Measurements from ENCODE around the gene TTC9C. TPM values are rescaled to one million over a fixed set of nuclear protein-coding genes. Genes with fewer than 3 reads are reported as not detected.
"Not testable (repeated sequence)": the region's sequence is repeated elsewhere in the genome, so short reads cannot be mapped to it uniquely, and the experiment has no call there.

TTC9C gene
- total RNA-seq, 1 donor: 30.4 TPM

- no peak for DNase-seq (ENCODE audit: low read depth in 2 of 3, low spot score in 2 of 3)
Measured at GRCh38 chr11:62747475-62748160, 19.3 kb downstream of the TTC9C start.

GRCh38 chr11:62749931-62750330, 21.6 kb downstream of the TTC9C start:
- not testable (repeated sequence) for DNase-seq (ENCODE audit: low read depth in 2 of 3, low spot score in 2 of 3)

DNA sequence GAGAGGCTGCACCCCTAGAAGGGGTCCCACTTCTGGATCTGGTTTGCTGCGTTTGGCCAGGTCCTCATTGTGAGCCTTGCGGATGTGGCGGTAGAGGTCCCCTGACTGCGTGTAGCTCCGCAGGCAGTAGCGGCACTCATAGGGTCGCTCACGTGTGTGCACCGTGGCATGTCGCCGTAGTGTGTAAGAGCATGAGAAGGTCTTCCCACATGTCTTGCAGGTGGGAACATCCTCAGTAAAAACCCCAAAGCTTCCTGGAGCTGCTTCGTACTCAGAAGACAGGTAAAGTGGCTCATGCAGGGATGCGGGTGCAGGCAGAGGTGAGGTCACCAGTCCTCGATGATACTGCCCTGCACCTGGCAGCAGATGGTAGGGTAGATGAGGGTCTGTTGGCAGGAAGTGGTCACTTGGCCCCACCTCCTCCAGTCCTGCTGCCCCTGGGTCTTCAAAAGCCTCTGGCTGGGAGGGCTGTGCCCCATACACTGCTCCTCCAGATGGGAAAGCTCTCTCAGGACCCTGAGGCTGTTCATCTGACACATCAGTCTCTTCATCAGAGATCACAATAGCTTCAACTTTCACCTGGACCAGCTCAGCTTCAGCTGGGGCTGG, 24.0 kb downstream of the TTC9C start:
- DNase-seq (ENCODE audit: low read depth in 2 of 3, low spot score in 2 of 3): no peak

- no peak for DNase-seq (ENCODE audit: low read depth in 2 of 3, low spot score in 2 of 3)
Measured at GRCh38 chr11:62752994-62753735, 24.9 kb downstream of the TTC9C start.

- peak; percentile 92 to 99 (median 99) for DNase-seq (ENCODE audit: low read depth in 2 of 3, low spot score in 2 of 3)
Measured at GRCh38 chr11:62753736-62754603, 25.7 kb downstream of the TTC9C start, which contains the start of gene ZBTB3. TSS of gene ZBTB3 (minus strand) at chr11:62754160. CDS start at chr11:62753664, 496 bp downstream.

DNA sequence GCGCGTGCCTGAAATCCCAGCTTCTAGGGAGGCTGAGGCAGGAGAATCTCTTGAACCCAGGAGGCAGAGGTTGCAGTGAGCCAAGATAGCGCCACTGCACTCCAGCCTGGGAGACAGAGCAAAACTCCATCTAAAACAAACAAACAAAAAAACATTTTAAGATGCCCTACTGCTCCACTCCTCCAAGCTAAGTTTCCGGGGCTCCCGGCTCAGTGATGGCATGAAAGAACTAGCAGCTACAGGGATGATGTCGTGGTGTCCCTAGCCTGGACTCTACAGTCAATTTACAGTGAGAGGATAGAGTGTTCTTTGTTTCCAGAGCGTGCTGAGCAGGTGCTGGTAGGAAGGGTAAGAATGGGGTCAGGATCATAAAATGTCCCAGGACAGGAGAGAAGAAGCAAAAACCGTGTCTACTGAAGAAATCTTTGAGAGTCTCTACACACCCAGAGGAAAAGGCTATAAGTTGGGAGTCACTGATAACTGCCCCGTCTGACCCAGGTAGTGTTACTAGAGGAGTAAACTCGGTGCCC, 26.9 kb downstream of the TTC9C start:
- no peak for DNase-seq (ENCODE audit: low read depth in 2 of 3, low spot score in 2 of 3)

- no peak for DNase-seq (ENCODE audit: low read depth in 2 of 3, low spot score in 2 of 3)
Measured at GRCh38 chr11:62757846-62758788, 29.8 kb downstream of the TTC9C start.

DNA sequence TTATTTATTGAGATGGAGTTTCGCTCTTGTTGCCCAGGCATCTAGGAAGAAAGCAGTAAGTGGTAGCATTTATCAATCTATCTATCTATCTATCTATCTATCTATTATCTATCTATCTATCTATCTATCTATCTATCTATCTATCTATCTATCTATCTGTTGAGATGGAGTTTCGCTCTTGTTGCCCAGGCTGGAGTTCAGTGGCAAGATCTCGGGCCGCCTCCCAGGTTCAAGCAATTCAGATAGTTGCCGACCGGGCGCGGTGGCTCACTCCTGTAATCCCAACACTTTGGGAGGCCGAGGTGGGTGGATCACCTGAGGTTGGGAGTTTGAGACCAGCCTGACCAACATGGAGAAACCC, 32.6 kb downstream of the TTC9C start:
- not testable (repeated sequence) for DNase-seq (ENCODE audit: low read depth in 2 of 3, low spot score in 2 of 3)

DNA sequence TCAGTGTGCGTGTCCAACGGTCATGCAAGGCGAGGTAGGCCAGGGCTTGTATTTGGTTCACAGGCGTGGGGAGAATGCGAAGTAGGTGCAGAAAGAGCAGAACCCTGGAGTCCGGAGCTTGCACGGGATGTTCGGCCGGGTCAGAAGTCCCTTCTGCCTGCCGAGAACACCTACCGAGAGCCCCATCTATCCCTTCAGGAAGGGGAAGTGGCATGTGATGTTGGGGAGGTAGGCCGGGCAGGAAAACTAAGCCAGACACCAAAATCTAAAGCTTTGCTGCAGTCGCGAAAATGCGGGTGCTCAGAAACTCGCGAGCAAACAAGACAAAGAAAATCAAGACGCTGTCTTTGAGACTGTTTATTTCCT, 42.5 kb downstream of the TTC9C start:
- peak in 1 of 3 donors; percentile 15 for DNase-seq (ENCODE audit: low read depth in 2 of 3, low spot score in 2 of 3)

DNA sequence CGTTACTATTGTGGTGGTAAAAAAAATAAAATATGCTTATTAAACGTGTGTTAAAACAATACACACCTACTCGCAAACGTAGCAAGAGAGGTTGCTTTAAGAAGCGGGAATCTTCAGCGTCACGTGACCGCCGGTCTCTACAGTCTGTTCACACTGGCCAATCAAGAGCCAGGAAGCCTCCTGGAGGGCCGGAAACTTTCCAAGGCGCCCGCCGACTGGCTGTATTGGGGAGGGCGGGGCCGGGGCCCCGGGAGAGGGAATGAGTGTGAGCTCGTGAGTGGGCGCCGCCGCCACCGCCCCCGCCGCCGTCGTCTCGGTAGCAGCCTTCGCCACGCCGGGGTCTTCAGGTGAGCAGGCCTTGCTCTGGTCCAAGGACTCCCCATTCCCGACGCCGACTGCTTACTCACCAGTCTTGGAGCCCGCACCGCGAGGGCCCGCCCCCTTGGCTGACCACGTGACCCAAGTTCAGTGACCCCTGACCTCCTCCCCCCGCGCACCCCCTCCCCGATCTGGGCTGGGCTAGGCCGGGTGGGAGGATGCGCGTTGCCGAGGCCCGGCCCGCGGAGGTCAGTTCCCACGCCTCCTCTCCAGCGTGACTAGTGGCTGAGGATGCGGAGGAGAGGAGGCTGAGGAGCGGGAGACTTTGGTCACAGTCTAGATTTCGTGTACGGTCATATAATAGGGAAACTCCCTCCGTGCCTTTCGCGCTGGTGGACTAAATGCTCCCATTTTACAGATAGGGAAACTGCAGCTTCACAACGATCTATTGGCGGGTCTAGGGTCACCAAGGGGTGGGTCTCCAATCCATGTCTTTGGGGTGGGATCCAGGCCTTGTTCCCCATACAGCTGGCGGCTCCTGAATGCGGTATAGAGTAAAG, 43.1 kb downstream of the TTC9C start, which contains the start of gene TAF6L:
Gene TAF6L, plus strand, starts transcription at position 253 of the 878 bp plus-strand sequence. CDS start 4,388 bp downstream, outside the sequence.
- peak; percentile 75 to 91 (median 89) for DNase-seq (ENCODE audit: low read depth in 2 of 3, low spot score in 2 of 3)

- no peak for DNase-seq (ENCODE audit: low read depth in 2 of 3, low spot score in 2 of 3)
Measured at GRCh38 chr11:62774407-62774806, 46.1 kb downstream of the TTC9C start.

DNA sequence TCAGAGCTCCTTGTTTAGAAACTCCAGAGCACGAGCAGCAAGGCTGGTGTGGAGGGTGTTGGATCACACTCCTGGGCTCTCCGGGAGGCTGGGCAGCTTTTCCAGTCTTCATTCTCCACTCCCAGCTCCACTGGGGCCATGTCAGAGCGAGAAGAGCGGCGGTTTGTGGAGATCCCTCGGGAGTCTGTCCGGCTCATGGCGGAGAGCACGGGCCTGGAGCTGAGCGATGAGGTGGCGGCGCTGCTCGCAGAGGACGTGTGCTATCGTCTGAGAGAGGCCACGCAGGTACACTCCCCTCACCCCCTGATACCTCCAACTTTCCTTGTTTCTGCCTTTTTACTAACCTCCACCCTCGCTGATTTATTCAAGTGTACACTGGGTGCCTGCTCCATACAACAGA, 47.4 kb downstream of the TTC9C start:
- DNase-seq (ENCODE audit: low read depth in 2 of 3, low spot score in 2 of 3): no peak

- no peak for DNase-seq (ENCODE audit: low read depth in 2 of 3, low spot score in 2 of 3)
Measured at GRCh38 chr11:62777389-62777788, 49.1 kb downstream of the TTC9C start.

DNA sequence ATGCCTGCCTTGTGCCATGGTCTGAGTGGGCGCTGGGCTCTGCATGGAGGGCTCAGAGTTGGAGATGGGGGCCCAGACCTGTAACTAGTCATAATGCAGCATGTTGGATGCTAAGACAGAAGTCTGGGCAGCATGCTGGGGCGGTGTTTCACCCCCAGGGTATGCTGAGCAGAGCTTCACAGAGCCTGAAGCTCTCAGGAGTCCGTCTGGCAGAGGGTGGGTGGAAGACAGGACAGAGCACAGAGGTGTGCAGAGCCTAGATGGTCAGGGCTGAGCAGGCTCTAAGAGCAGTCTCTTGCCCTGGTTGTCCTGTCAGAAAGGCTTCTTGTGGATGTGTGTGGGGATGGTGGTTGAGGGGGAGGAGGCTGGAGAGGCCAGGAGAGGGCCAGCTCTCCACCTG, 50.2 kb downstream of the TTC9C start:
- DNase-seq (ENCODE audit: low read depth in 2 of 3, low spot score in 2 of 3): no peak

- DNase-seq (ENCODE audit: low read depth in 2 of 3, low spot score in 2 of 3): no peak
Measured at GRCh38 chr11:62782753-62783152, 54.5 kb downstream of the TTC9C start.

GRCh38 chr11:62786318-62787004, 58.2 kb downstream of the TTC9C start:
- DNase-seq (ENCODE audit: low read depth in 2 of 3, low spot score in 2 of 3): peak; percentile 79 to 91 (median 87)

GRCh38 chr11:62787005-62787759, 58.9 kb downstream of the TTC9C start, which contains the start of gene TMEM179B:
TSS of gene TMEM179B (plus strand) at chr11:62787402. CDS start at chr11:62787432, 30 bp downstream.
- peak; percentile 94 to 99 (median 99) for DNase-seq (ENCODE audit: low read depth in 2 of 3, low spot score in 2 of 3)
